GM18526 (cell line): ENCODE data around the gene MAPT.

Source experiments
- POLR2A ChIP-seq: IDR thresholded peaks from 3 replicates; pipeline ENCODE4 v1.6.1; 2011; ENCODE audit not compliant: insufficient read length; ENCODE audit errors: extremely low read depth

The MAPT gene

GRCh38 chr17:45964634-45965033 is 70.3 kb downstream of the MAPT start:
- no peak for TF ChIP-seq POLR2A

- TF ChIP-seq POLR2A = no peak
Observed at GRCh38 chr17:45965812-45966211, 71.5 kb downstream of the MAPT start.

DNA sequence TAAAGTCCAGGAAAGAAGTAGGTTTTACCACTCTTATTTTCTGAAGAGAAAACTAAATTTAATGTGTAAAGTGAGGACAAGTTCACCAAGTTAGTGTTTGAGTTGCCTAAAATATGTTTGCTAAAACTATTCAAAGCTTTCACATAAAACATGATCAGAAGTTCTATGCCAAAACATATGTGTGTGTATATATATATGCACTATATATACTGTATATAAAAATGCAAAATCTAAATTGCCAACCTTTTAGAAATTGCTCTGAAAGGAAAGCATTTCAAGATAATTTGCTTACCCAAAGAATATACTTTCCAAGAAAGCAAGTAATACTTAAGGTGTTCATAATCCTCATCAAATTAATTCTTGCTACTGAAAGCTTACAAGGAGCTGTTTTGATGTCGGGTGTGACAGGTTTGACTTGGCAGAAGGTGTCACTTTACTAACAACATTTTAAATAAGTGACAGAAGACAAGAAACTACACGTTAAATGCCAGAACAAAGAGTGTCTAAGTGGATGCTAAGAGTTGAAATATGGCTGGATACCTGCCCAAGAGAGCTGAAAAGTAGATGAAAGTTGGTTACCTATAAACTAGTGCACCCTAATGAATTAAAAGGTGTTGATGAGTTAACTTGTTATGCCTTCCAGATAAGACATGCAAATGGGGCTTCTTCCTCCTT is 72.4 kb downstream of the MAPT start:
- no peak for TF ChIP-seq POLR2A

GRCh38 chr17:45967378-45967777 is 73.0 kb downstream of the MAPT start:
- TF ChIP-seq POLR2A = no peak

DNA sequence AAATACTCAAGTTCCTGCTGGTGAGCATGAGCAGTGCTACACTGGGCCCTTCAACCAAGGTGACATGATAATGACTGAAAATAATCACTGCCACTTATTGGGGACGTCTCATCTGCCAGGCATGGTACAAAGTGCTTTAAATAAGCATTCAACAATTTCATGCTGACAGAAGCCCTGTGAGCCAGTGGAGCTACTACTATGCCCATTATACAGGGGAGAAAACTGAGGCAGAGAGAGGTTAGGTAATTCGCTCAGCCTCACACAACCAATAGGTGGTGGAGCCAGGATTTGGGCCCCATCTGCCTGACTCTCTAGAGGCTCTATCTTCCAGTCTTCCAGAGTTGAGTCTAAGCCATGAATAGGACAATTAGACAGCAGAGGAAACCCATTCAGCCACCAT is 74.4 kb downstream of the MAPT start:
- no peak for TF ChIP-seq POLR2A

- no peak for TF ChIP-seq POLR2A
Observed at GRCh38 chr17:45969726-45970125, 75.4 kb downstream of the MAPT start.

DNA sequence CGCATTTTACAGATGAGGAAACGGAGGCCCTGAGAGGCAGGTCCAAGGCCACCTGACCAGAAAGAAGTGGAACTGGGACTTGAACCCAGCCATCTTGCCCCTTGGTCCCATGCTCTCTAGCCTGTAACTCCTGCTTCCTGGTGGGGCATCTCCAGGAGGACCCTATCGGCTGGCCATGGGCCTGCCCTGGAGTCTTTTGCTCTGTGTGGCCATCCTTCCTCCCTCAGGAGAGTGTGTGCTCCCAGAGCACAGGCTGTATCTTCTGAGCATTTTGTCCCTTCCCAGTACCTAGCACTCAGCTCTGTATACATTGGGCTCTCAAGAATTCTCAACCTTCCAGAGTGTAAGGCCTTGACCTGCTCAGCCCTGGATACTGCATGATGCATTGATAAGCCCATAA is 76.3 kb downstream of the MAPT start:
- no peak for TF ChIP-seq POLR2A

- TF ChIP-seq POLR2A = no peak
Observed at GRCh38 chr17:45971698-45972141, 77.4 kb downstream of the MAPT start.

GRCh38 chr17:45972531-45972930 is 78.2 kb downstream of the MAPT start:
- TF ChIP-seq POLR2A = no peak

GRCh38 chr17:45973099-45973780 is 78.9 kb downstream of the MAPT start:
- TF ChIP-seq POLR2A = no peak

DNA sequence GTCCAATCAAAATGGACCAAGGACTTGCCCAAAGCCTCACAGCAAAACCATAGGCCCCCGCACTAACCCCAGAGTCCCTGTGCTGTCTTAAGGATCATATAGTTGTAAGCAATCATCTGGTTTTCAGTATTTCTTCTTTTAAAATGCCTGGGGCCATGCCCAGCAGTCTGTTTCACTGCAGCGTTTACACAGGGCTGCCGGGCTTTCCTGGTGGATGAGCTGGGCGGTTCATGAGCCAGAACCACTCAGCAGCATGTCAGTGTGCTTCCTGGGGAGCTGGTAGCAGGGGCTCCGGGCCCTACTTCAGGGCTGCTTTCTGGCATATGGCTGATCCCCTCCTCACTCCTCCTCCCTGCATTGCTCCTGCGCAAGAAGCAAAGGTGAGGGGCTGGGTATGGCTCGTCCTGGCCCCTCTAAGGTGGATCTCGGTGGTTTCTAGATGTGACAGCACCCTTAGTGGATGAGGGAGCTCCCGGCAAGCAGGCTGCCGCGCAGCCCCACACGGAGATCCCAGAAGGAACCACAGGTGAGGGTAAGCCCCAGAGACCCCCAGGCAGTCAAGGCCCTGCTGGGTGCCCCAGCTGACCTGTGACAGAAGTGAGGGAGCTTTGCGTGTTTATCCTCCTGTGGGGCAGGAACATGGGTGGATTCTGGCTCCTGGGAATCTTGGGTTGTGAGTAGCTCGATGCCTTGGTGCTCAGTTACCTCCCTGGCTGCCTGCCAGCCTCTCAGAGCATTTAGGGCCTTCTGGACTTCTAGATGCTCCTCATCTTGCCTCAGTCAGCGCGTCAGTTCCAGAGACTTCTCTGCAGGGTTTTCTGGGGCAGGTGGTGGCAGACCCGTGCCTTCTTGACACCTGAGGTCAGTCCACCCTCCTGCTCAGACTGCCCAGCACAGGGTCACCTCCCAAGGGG is 79.8 kb downstream of the MAPT start:
- no peak for TF ChIP-seq POLR2A

DNA sequence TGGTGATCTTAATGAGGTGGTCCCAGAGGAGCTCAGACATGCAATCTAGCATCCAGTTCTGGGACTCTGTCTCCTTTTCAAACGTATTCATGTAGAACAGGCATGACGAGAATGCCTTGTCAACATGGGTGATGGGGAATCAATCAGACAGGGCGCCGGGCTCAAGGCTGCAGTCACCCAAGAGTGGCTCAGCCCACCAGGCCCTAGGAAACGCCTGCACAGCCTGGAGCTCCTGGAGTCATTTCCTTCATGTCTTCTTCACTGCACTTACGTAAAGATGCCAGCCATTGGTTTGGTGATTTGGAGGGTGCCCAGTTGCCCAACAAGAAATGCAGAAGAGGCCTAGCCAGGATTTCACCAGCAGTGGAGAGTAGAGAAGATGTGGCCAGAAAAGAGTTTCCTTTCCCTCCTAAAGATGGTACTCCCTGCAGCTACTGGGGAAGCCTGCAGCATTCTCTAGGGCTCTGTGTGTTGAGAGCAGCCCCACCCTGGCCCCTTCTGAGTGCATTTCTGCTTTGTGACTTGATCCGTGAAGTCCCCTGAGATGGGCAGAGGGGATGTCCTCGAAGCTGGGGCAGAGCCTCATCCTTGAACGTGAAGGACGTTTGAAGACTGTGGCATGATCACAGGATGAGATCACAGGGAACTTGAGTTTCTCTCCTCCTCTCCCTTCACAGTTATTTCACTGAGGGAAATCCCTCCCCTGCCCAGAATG is 80.7 kb downstream of the MAPT start:
- no peak for TF ChIP-seq POLR2A

GRCh38 chr17:45975640-45976295 is 81.4 kb downstream of the MAPT start:
- TF ChIP-seq POLR2A = no peak

DNA sequence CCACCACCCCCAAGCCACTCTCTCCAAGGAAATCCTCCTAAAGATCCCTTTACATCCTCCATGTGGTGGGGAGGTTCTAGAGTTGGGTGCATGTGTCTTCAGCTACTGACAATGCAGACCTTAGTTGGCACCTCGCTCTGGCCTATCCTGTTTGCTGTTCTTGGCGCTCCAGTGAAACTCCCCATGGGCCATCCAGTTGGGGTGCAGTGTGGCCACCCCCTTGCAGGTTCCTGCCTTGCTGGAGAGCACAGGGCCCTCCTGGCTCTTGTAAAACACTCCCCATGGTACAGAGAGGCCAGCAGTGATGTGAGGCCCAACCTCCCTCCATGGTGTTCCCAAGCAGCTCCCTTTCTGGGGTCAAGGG is 82.0 kb downstream of the MAPT start:
- TF ChIP-seq POLR2A = no peak
